DOHH2 (cell line): Measurements from ENCODE around the gene FAM219B.

Source experiments
- CTCF ChIP-seq: fragments of 200-600 bp; sonication (generic); IDR thresholded peaks from one replicate; pipeline ENCODE4 v1.5.1; 2014; ENCODE audit warnings: antibody characterized with exemption, mild to moderate bottlenecking, low read depth, low read length; ENCODE audit not compliant: poor library complexity, severe bottlenecking
- EZH2phosphoT487 ChIP-seq: fragments of 200-600 bp; sonication (generic); IDR thresholded peaks from 2 replicates; pipeline ENCODE4 v1.6.1; 2017; ENCODE audit warnings: borderline replicate concordance, mild to moderate bottlenecking, antibody characterized with exemption, low read length, moderate library complexity, mixed read lengths

GRCh38 chr15:74873036-74873755 is 33.5 kb downstream of the FAM219B start, which contains the start of gene SCAMP2:
- TF ChIP-seq CTCF (no peak), EZH2phosphoT487 (no peak)
